Endothelial cell of umbilical vein (primary cell): Measurements from ENCODE around the gene FCGBP. TPM values are rescaled to one million over a fixed set of nuclear protein-coding genes. Genes with fewer than 3 reads are reported as not detected.

Experiments
- BruUV-seq: library from RNA; stranded (reverse); fragments of 400-500 nt; replicated peaks from 2 replicates; lab custom pipeline; 2021; lab: Mats Ljungman, UMichigan
- CTCF ChIA-PET: fragments of 300-600, 350-600 bp; sonication (Branson Sonifier 250); formaldehyde crosslinking; loops from one replicate; lab custom pipeline; 2021; ENCODE audit warnings: antibody characterized with exemption, inconsistent platforms; lab: Charles Lee
- POLR2A ChIA-PET: fragments of 300-600, 350-600 bp; sonication (Branson Sonifier 250); formaldehyde crosslinking; loops from one replicate; lab custom pipeline; 2021; ENCODE audit warnings: antibody characterized with exemption, inconsistent platforms; lab: Charles Lee
- DNase-seq: peaks from one replicate; pipeline ENCODE4 v3.0.0-alpha.2; 2011; ENCODE audit warnings: low read depth, low spot score
- FAIRE-seq: peaks from 2 replicates; lab custom pipeline; 2011; peaks lifted over from hg19 to GRCh38; lab: Jason Lieb, UNC
- H2AFZ ChIP-seq: 2 replicates; pipeline ENCODE4 v1.6.0; 2012; ENCODE audit warnings: low read depth, low read length, control low read depth, inconsistent platforms
- H3K27ac ChIP-seq: 2 replicates; pipeline ENCODE4 v1.5.1; 2011; ENCODE audit warnings: low read depth, mild to moderate bottlenecking, control low read depth, low read length, moderate library complexity; ENCODE audit not compliant: insufficient read depth
- H3K27me3 ChIP-seq, 2 experiments: 2 replicates each; pipeline versions ENCODE4 v1.6.0 to v1.6.1; 2011; ENCODE audit warnings: low read length in 2 of 2, mixed read lengths in 1 of 2; ENCODE audit not compliant: control insufficient read depth in 2 of 2, insufficient read depth in 2 of 2
- H3K36me3 ChIP-seq, 2 experiments: 2 replicates in 1 of 2; 3 replicates in 1 of 2; pipeline ENCODE4 v1.5.1; 2011; ENCODE audit warnings: low read length in 2 of 2, mild to moderate bottlenecking in 1 of 2, moderate library complexity in 1 of 2; ENCODE audit not compliant: control insufficient read depth in 2 of 2, insufficient read depth in 2 of 2; ENCODE audit errors: extremely low read depth in 1 of 2
- H3K4me1 ChIP-seq: 3 replicates; pipeline ENCODE4 v1.5.1; 2011; ENCODE audit warnings: mild to moderate bottlenecking, low read length; ENCODE audit not compliant: control insufficient read depth, insufficient read depth; ENCODE audit errors: extremely low read depth
- H3K4me2 ChIP-seq: 2 replicates; pipeline ENCODE4 v1.6.1; 2011; ENCODE audit warnings: low read length, control low read depth, mixed read lengths; ENCODE audit not compliant: insufficient read depth
- H3K4me3 ChIP-seq, 3 experiments: fragments of 200-600 bp in 1 of 3; sonication (generic), shearing (Covaris generic) in 1 of 3; replicated peaks in 1 of 3; 2 replicates each; pipeline ENCODE4 v1.5.1; 2011 to 2016; ENCODE audit warnings: control low read depth in 3 of 3, low read length in 3 of 3, mild to moderate bottlenecking in 2 of 3, inconsistent platforms in 1 of 3, low read depth in 1 of 3, moderate library complexity in 1 of 3; ENCODE audit not compliant: insufficient read depth in 1 of 3
- H3K79me2 ChIP-seq: 2 replicates; pipeline ENCODE4 v1.6.0; 2012; ENCODE audit warnings: low read length, inconsistent platforms; ENCODE audit not compliant: control insufficient read depth, insufficient read depth
- H3K9ac ChIP-seq: replicated peaks from 2 replicates; pipeline ENCODE3; 2011; ENCODE audit warnings: low read length, control low read depth; ENCODE audit not compliant: insufficient read depth; ENCODE audit errors: extremely low read depth
- H3K9me1 ChIP-seq: replicated peaks from 3 replicates; pipeline ENCODE4 v1.6.0; 2011; ENCODE audit warnings: mild to moderate bottlenecking, low read length; ENCODE audit not compliant: control insufficient read depth, insufficient read depth; ENCODE audit errors: extremely low read depth
- H3K9me3 ChIP-seq: replicated peaks from 2 replicates; pipeline ENCODE4 v1.5.1; 2012; ENCODE audit warnings: low read length, inconsistent platforms; ENCODE audit not compliant: control insufficient read depth, insufficient read depth
- H4K20me1 ChIP-seq: replicated peaks from 2 replicates; pipeline ENCODE3; 2011; ENCODE audit warnings: mild to moderate bottlenecking, low read length; ENCODE audit not compliant: control insufficient read depth, insufficient read depth; ENCODE audit errors: extremely low read depth
- CTCF ChIP-seq, 2 donors: IDR thresholded peaks; 1 replicate in 1 of 2; 2 replicates in 1 of 2; pipeline ENCODE4 v1.5.1; 2011; ENCODE audit warnings: low read length in 2 of 2, mild to moderate bottlenecking in 2 of 2, moderate library complexity in 2 of 2, control low read depth in 1 of 2, inconsistent platforms in 1 of 2, low read depth in 1 of 2; ENCODE audit not compliant: insufficient read depth in 1 of 2; ENCODE audit errors: extremely low read depth in 1 of 2
- EZH2 ChIP-seq: IDR thresholded peaks from 2 replicates; pipeline ENCODE4 v1.6.1; 2012; ENCODE audit warnings: borderline replicate concordance, low read depth, mild to moderate bottlenecking, moderate library complexity, low read length, inconsistent platforms; ENCODE audit not compliant: severe bottlenecking
- FOS ChIP-seq: IDR thresholded peaks from 2 replicates; pipeline ENCODE4 v1.6.1; 2011; ENCODE audit warnings: mild to moderate bottlenecking, low read length, moderate library complexity, borderline replicate concordance; ENCODE audit not compliant: insufficient read depth
- GATA2 ChIP-seq: IDR thresholded peaks from 2 replicates; pipeline ENCODE4 v1.7.0; 2011; ENCODE audit warnings: low read depth, mild to moderate bottlenecking, moderate library complexity, mixed read lengths, low read length; ENCODE audit not compliant: insufficient read length, insufficient read depth
- JUN ChIP-seq: IDR thresholded peaks from 2 replicates; pipeline ENCODE4 v1.6.1; 2011; ENCODE audit warnings: borderline replicate concordance, low read depth; ENCODE audit not compliant: insufficient read length, insufficient read depth
- MAX ChIP-seq: IDR thresholded peaks from 2 replicates; pipeline ENCODE4 v1.6.1; 2011; ENCODE audit not compliant: insufficient read depth, insufficient read length
- MYC ChIP-seq: IDR thresholded peaks from one replicate; pipeline ENCODE4 v1.6.1; 2011; ENCODE audit warnings: mild to moderate bottlenecking, low read depth, low read length
- POLR2A ChIP-seq: IDR thresholded peaks from 2 replicates; pipeline ENCODE4 v1.6.1; 2012; ENCODE audit warnings: low read depth, mild to moderate bottlenecking, control low read depth, low read length
- POLR2AphosphoS5 ChIP-seq: IDR thresholded peaks from 2 replicates; pipeline ENCODE4 v1.6.1; 2012; ENCODE audit warnings: low read depth, mild to moderate bottlenecking, control low read depth, low read length, moderate library complexity; ENCODE audit not compliant: insufficient read depth
- dilution Hi-C: fragments of 300-500 bp; cut with MboI; formaldehyde crosslinking; loops from one replicate; pipeline ENCODE4 v1.15.0; 2019; ENCODE audit warnings: low sequenced_read_pairs; ENCODE audit not compliant: extremely low pct_ligation_motif_present
- intact Hi-C: fragments of 100-400 bp; cut with micrococcal nuclease; formaldehyde crosslinking; loops from one replicate; pipeline ENCODE4 v1.10.0; 2022
- polyA plus RNA-seq, 4 experiments: library from polyadenylated mRNA; depleted of rRNA in 3 of 4; stranded (reverse) in 3 of 4; unstranded in 1 of 4; fragments of >200 nt; gene quantifications; 2 replicates each; pipeline versions ENCODE4 v1.2.1 to v1.2.3, GENCODE V29; 2011 to 2012; ENCODE audit warnings: missing spikeins in 1 of 4
- total RNA-seq: library from RNA; stranded (reverse); gene quantifications from 2 replicates; pipeline ENCODE4 v1.2.3, GENCODE V29; 2021

Gene FCGBP
- total and polyA plus RNA-seq, 2 donors (not counting 3 experiments of a cell fraction or from before 2014, with no cell fraction given), result 0.01 TPM; not detected in 1

GRCh38 chr19:39924952-39925351, 9.5 kb downstream of the FCGBP start:
- H3K9ac ChIP-seq, result no peak overlapping the region
- H3K27ac ChIP-seq, result no peak overlapping the region
- no peak for TF ChIP-seq FOS
- no peak for TF ChIP-seq EZH2
- TF ChIP-seq JUN, result no peak
- no peak for TF ChIP-seq GATA2
- TF ChIP-seq POLR2AphosphoS5, result no peak
- no peak for TF ChIP-seq MAX
- TF ChIP-seq CTCF (IDR thresholded peaks at IDR 0.05; ENCODE audit: extremely low read depth in 1 of 2, insufficient read depth in 1 of 2, low read depth in 1 of 2, low read length in 2 of 2), result no peak
- TF ChIP-seq POLR2A, result no peak
- TF ChIP-seq MYC, result no peak
- no peak overlapping the region for H2AFZ ChIP-seq
- no peak for FAIRE-seq
- no peak overlapping the region for H3K4me3 ChIP-seq
- POLR2A ChIA-PET, result no interaction called here
- DNase-seq, result no peak
- no peaks in the 10 kb centered on the region for H3K79me2 ChIP-seq
- BruUV-seq, result no TSS peak
- H3K9me1 ChIP-seq, result no peaks in the 10 kb centered on the region
- dilution Hi-C loops, result no loop called here
- H3K9me3 ChIP-seq, result no peaks in the 10 kb centered on the region
- H4K20me1 ChIP-seq, result no peaks in the 10 kb centered on the region
- H3K4me2 ChIP-seq, result no peak overlapping the region
- CTCF ChIA-PET, result interaction anchor here (0.9 kb wide), 1 partner anchor 46 kb away, joined by 3 read pairs; the partner anchor contains the start of gene PSMC4
- no peaks in the 10 kb centered on the region for H3K4me1 ChIP-seq
- intact Hi-C loops, result no loop called here
- no peaks in the 10 kb centered on the region for H3K27me3 ChIP-seq
- no peaks in the 10 kb centered on the region for H3K36me3 ChIP-seq
